ENCODE results near the gene SPARC.
"Not testable (repeated sequence)": the region's sequence is repeated elsewhere in the genome, so short reads cannot be mapped to it uniquely, and the experiment has no call there.

- TF ChIP-seq POLR2A, POLR2AphosphoS5 (IDR thresholded peaks at IDR 0.05): not testable (repeated sequence)
Observed at GRCh38 chr5:151680156-151680505, 6.6 kb downstream of the SPARC start.
